ENCODE results near the gene CASD1. TPM values are rescaled to one million over a fixed set of nuclear protein-coding genes. Genes with fewer than 3 reads are reported as not detected.

The CASD1 gene
- total RNA-seq, 4 donors from 2014 or later = 5.2 to 23.9 (median 9.3) TPM

- no peak for TF ChIP-seq POLR2A (IDR thresholded peaks at IDR 0.05)
- TF ChIP-seq CTCF (IDR thresholded peaks at IDR 0.05) = no peak
- H3K36me3 ChIP-seq = no peaks in the 10 kb centered on the region
- no peaks in the 10 kb centered on the region for H3K27me3 ChIP-seq
- no peak overlapping the region for H3K27ac ChIP-seq
- no peak for DNase-seq
- no peaks in the 10 kb centered on the region for H3K9me3 ChIP-seq
- no peak overlapping the region for H3K4me3 ChIP-seq
- no peaks in the 10 kb centered on the region for H3K4me1 ChIP-seq
Measured at GRCh38 chr7:94477878-94478277, 31.7 kb upstream of the CASD1 start.

GRCh38 chr7:94478648-94479214 lies 30.9 kb upstream of the CASD1 start:
- Histone ChIP-seq H3K4me1 (no peaks in the 10 kb centered on the region), H3K27me3 (no peaks in the 10 kb centered on the region), H3K4me3 (no peak overlapping the region), H3K9me3 (no peaks in the 10 kb centered on the region), H3K36me3 (no peaks in the 10 kb centered on the region), H3K27ac (no peak overlapping the region)
- no peak for DNase-seq
- TF ChIP-seq POLR2A (IDR thresholded peaks at IDR 0.05) (no peak), CTCF (IDR thresholded peaks at IDR 0.05) (no peak)

- Histone ChIP-seq H3K4me1 (no peaks in the 10 kb centered on the region), H3K36me3 (no peaks in the 10 kb centered on the region), H3K9me3 (no peaks in the 10 kb centered on the region), H3K27ac (no peak overlapping the region), H3K27me3 (no peaks in the 10 kb centered on the region), H3K4me3 (no peak overlapping the region)
- TF ChIP-seq CTCF (IDR thresholded peaks at IDR 0.05) = no peak
- no peak for TF ChIP-seq POLR2A (IDR thresholded peaks at IDR 0.05)
- DNase-seq = no peak
Measured at GRCh38 chr7:94481279-94481678, 28.3 kb upstream of the CASD1 start.

- DNase-seq = no peak
- no peaks in the 10 kb centered on the region for H3K36me3 ChIP-seq
- TF ChIP-seq CTCF (IDR thresholded peaks at IDR 0.05) = no peak
- TF ChIP-seq POLR2A (IDR thresholded peaks at IDR 0.05) = no peak
- no peak overlapping the region for H3K27ac ChIP-seq
- no peak overlapping the region for H3K4me3 ChIP-seq
- no peaks in the 10 kb centered on the region for H3K9me3 ChIP-seq
- no peaks in the 10 kb centered on the region for H3K27me3 ChIP-seq
- no peaks in the 10 kb centered on the region for H3K4me1 ChIP-seq
Measured at GRCh38 chr7:94482796-94483195, 26.8 kb upstream of the CASD1 start.

GRCh38 chr7:94483843-94484242 lies 25.8 kb upstream of the CASD1 start:
- no peak for DNase-seq
- Histone ChIP-seq H3K27ac (no peak overlapping the region), H3K9me3 (no peaks in the 10 kb centered on the region), H3K27me3 (no peaks in the 10 kb centered on the region), H3K4me1 (no peaks in the 10 kb centered on the region), H3K4me3 (no peak overlapping the region), H3K36me3 (no peaks in the 10 kb centered on the region)
- TF ChIP-seq POLR2A (IDR thresholded peaks at IDR 0.05) (no peak), CTCF (IDR thresholded peaks at IDR 0.05) (no peak)

- TF ChIP-seq POLR2A (IDR thresholded peaks at IDR 0.05) (no peak), CTCF (IDR thresholded peaks at IDR 0.05) (no peak)
- H3K36me3 ChIP-seq = no peaks in the 10 kb centered on the region
- no peaks in the 10 kb centered on the region for H3K4me1 ChIP-seq
- no peak for DNase-seq
- H3K27ac ChIP-seq = no peak overlapping the region
- no peaks in the 10 kb centered on the region for H3K27me3 ChIP-seq
- H3K9me3 ChIP-seq = no peaks in the 10 kb centered on the region
- no peak overlapping the region for H3K4me3 ChIP-seq
Measured at GRCh38 chr7:94486216-94486615, 23.4 kb upstream of the CASD1 start.

All from Peyer's patch (tissue), 4 donors.